Right forelimb (tissue), 1 donor: ENCODE data around the gene FER.
"Not testable (repeated sequence)": the region's sequence is repeated elsewhere in the genome, so short reads cannot be mapped to it uniquely, and the experiment has no call there.

ENCODE experiments used
- DNase-seq: peaks from one replicate; pipeline ENCODE4 v3.0.0-alpha.2; 2018

FER gene

GRCh38 chr5:109141222-109142200 lies 393.8 kb downstream of the FER start:
- DNase-seq = no peak

- DNase-seq = no peak
Measured at GRCh38 chr5:109143031-109143430, 395.3 kb downstream of the FER start.

GRCh38 chr5:109145139-109145538 lies 397.4 kb downstream of the FER start:
- DNase-seq = no peak

GRCh38 chr5:109146591-109146990 lies 398.9 kb downstream of the FER start:
- no peak for DNase-seq

- DNase-seq = no peak
Measured at GRCh38 chr5:109152565-109152964, 404.9 kb downstream of the FER start.

- DNase-seq = no peak
Measured at GRCh38 chr5:109155625-109156024, 407.9 kb downstream of the FER start.

GRCh38 chr5:109156885-109157284 lies 409.2 kb downstream of the FER start:
- DNase-seq = no peak

- no peak for DNase-seq
Measured at GRCh38 chr5:109160468-109160867, 412.8 kb downstream of the FER start.

GRCh38 chr5:109161914-109162683 lies 414.4 kb downstream of the FER start:
- DNase-seq = no peak

GRCh38 chr5:109163336-109163735 lies 415.6 kb downstream of the FER start:
- DNase-seq = no peak

- DNase-seq = no peak
Measured at GRCh38 chr5:109164001-109164400, 416.3 kb downstream of the FER start.

GRCh38 chr5:109167586-109167985 lies 419.9 kb downstream of the FER start:
- DNase-seq = no peak

- DNase-seq = no peak
Measured at GRCh38 chr5:109168151-109168550, 420.5 kb downstream of the FER start.

- no peak for DNase-seq
Measured at GRCh38 chr5:109170629-109171350, 423.1 kb downstream of the FER start.

GRCh38 chr5:109171437-109172073 lies 423.9 kb downstream of the FER start:
- DNase-seq = not testable (repeated sequence)

- no peak for DNase-seq
Measured at GRCh38 chr5:109173036-109173794, 425.5 kb downstream of the FER start.

GRCh38 chr5:109177227-109177626 lies 429.5 kb downstream of the FER start:
- DNase-seq = no peak

GRCh38 chr5:109177782-109178181 lies 430.1 kb downstream of the FER start:
- no peak for DNase-seq

GRCh38 chr5:109180668-109181067 lies 433.0 kb downstream of the FER start:
- DNase-seq = no peak

GRCh38 chr5:109186759-109187158 lies 439.1 kb downstream of the FER start:
- no peak for DNase-seq

GRCh38 chr5:109191153-109191558 lies 443.5 kb downstream of the FER start:
- DNase-seq = no peak

- DNase-seq = no peak
Measured at GRCh38 chr5:109192027-109192426, 444.3 kb downstream of the FER start.
